Heart right ventricle (tissue), 16 donors: ENCODE measurements around the gene S100A11. TPM values are rescaled to one million over a fixed set of nuclear protein-coding genes. Genes with fewer than 3 reads are reported as not detected.
A peak's percentile ranks its signal among the peaks of the same experiment; 100 is the strongest.

Experiments
- ATAC-seq, 8 donors: fragments of 200-7000 bp; cut with Tn5 transposase; one replicate each; pipeline ENCODE4 v1.9.1; 2020; ENCODE audit warnings: mild to moderate bottlenecking in 8 of 8, moderate library complexity in 8 of 8, moderate number of reproducible peaks in 1 of 8
- DNase-seq, 2 donors: peaks; one replicate each; pipeline ENCODE4 v3.0.0-alpha.2; 2020
- H3K27ac ChIP-seq, 10 donors: fragments of 200-600 bp; sonication (generic) in 2 of 10; one replicate each; pipeline versions ENCODE4 v1.5.0 to v1.8.0; 2020 to 2022; ENCODE audit warnings: mild to moderate bottlenecking in 3 of 10
- H3K27me3 ChIP-seq, 7 donors: fragments of 200-600 bp; one replicate each; pipeline ENCODE4 v1.8.0; 2021 to 2022; ENCODE audit warnings: mild to moderate bottlenecking in 2 of 7
- H3K36me3 ChIP-seq, 9 donors: fragments of 200-600 bp; sonication (generic) in 1 of 9; one replicate each; pipeline versions ENCODE4 v1.5.0 to v1.8.0; 2020 to 2022; ENCODE audit warnings: mild to moderate bottlenecking in 2 of 9
- H3K4me1 ChIP-seq, 9 donors: fragments of 200-600 bp; sonication (generic) in 1 of 9; one replicate each; pipeline versions ENCODE4 v1.5.0 to v1.8.0; 2020 to 2022; ENCODE audit warnings: mild to moderate bottlenecking in 4 of 9
- H3K4me3 ChIP-seq, 10 donors: fragments of 200-600 bp; sonication (generic) in 2 of 10; one replicate each; pipeline versions ENCODE4 v1.5.0 to v1.8.0; 2020 to 2022; ENCODE audit warnings: mild to moderate bottlenecking in 7 of 10, moderate library complexity in 2 of 10
- H3K9me3 ChIP-seq, 11 donors: fragments of 200-600 bp in 10 of 11; sonication (generic) in 2 of 11; one replicate each; pipeline versions ENCODE4 v1.5.0 to v1.8.0; 2013 to 2022; ENCODE audit warnings: mild to moderate bottlenecking in 2 of 11, control low read depth in 1 of 11, moderate library complexity in 1 of 11
- WGBS, 2 donors: extraction: QIAGEN DNeasy Blood & Tissue Kit; methylation state at CpG; one replicate each; pipeline ENCODE4 v1.1.7; 2013; ENCODE audit warnings: inconsistent platforms in 1 of 2; 5-methylcytosine and 5-hydroxymethylcytosine counted together
- intact Hi-C, 10 donors: fragments of 100-400 bp; cut with DNase I; formaldehyde crosslinking; loops; one replicate each; pipeline versions ENCODE4 v1.11.1 to v1.14.2; 2022
- polyA plus RNA-seq, 2 donors: library from polyadenylated mRNA; stranded (reverse); fragments of 200-250 nt; gene quantifications; one replicate each; pipeline ENCODE4 v1.2.3, GENCODE V29; 2013
- total RNA-seq, 10 donors: library from RNA; stranded (reverse); fragmentation: NEBNext Ultra II Directional in 3 of 10; extraction: Animal tissue kit (Norgen Biotek cat#: 25700) in 3 of 10; gene quantifications; one replicate each; pipeline versions ENCODE4 v1.2.1 to v1.2.4, GENCODE V29; 2021 to 2023
- TF ChIP-seq, protein P1 (sequence below), 9 donors: fragments of 200-600 bp; sonication (generic) in 2 of 9; IDR thresholded peaks; one replicate each; pipeline versions ENCODE4 v1.5.0 to v1.8.0; 2021 to 2022; ENCODE audit warnings: antibody characterized with exemption in 9 of 9, mild to moderate bottlenecking in 5 of 9, moderate library complexity in 1 of 9
- donor health status: Arrhythmogenic right ventricular cardiomyopathy.
- donor health status: ischemic (EF 13 %, LVEDD 7.1; RV severe dilation, severe dysfunction).
- donor health status: healthy with polysubstance abuse.
- donor health status: DM: no; HTN: yes; CAD: no.
- donor health status: DM: no; HTN: no; CAD: no.
- donor health status: ischemic (EF 25% LVEDD 6.9; RV normal size, moderate dysfunction).
- donor health status: ischemic (EF 25% LVEDD 5.7; RV mildly dilated, moderate dysfunction).
- donor health status: healthy.
- donor health status: DM: yes; HTN: yes; CAD: no.
- donor health status: Ischemic cardiomyopathy.
- donor health status: ischemic (EF 35%, LVEDD 5.7; RV mildly dilated, moderate dysfunction).
- donor health status: nonischemic (EF 11% LVEDD 7.7; RV severe dilation, severe dysfunction).
- donor health status: DM: yes; HTN: yes; CAD: no.
- donor health status: PGD.
- donor health status: ischemic (EF 29% LVEDD 5.4; RV normal size, mild dysfunction).
- donor health status: nonischemic (EF 23%, LVEDD 6.1; RV moderate dilation, normal function).

The S100A11 gene
- total and polyA plus RNA-seq, 12 donors = 41.4 to 593 (median 56.7) TPM

GRCh38 chr1:151994956-151995355, 41.8 kb downstream of the S100A11 start:
- Histone ChIP-seq H3K9me3 (no peaks in the 10 kb centered on the region), H3K4me3 (no peak overlapping the region), H3K4me1 (peaks cover 10 to 47% (median 37%) of the 10 kb centered on the region in 9 donors), H3K27me3 (peaks cover 0 to 5% (median 0%) of the 10 kb centered on the region in 7 donors), H3K36me3 (no peaks in the 10 kb centered on the region), H3K27ac (peak overlapping the region in 5 of 10 donors; percentile 27 to 97 (median 96))
- peak in 1 of 8 donors; percentile 5 for ATAC-seq
- no peak for DNase-seq
- 64 to 67% methylated on average over 6 of the region's 6 CpGs for WGBS, 2 donors
- TF ChIP-seq, protein P1, sequence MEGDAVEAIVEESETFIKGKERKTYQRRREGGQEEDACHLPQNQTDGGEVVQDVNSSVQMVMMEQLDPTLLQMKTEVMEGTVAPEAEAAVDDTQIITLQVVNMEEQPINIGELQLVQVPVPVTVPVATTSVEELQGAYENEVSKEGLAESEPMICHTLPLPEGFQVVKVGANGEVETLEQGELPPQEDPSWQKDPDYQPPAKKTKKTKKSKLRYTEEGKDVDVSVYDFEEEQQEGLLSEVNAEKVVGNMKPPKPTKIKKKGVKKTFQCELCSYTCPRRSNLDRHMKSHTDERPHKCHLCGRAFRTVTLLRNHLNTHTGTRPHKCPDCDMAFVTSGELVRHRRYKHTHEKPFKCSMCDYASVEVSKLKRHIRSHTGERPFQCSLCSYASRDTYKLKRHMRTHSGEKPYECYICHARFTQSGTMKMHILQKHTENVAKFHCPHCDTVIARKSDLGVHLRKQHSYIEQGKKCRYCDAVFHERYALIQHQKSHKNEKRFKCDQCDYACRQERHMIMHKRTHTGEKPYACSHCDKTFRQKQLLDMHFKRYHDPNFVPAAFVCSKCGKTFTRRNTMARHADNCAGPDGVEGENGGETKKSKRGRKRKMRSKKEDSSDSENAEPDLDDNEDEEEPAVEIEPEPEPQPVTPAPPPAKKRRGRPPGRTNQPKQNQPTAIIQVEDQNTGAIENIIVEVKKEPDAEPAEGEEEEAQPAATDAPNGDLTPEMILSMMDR (IDR thresholded peaks at IDR 0.05) = no peak
- intact Hi-C loops = loop anchor here in 6 of 10 donors (1.0 to 5.0 kb wide), 5 partner anchors 26 to 63 kb away; no protein-coding TSS in a partner anchor

- ATAC-seq (peak; percentile 80 to 94 (median 86)), DNase-seq (peak; percentile 82 to 88)
- H3K27ac ChIP-seq = peak within 1 kb of the TSS; percentile 94 to 99 (median 96)
- intact Hi-C loops = loop anchor here in 5 of 10 donors (1.0 to 5.0 kb wide), 5 partner anchors 25 to 60 kb away; no protein-coding TSS in a partner anchor
- 1 to 2% methylated on average over 53 to 69 of the region's 69 CpGs for WGBS, 2 donors
- no peaks in the 10 kb centered on the region for H3K36me3 ChIP-seq
- peaks cover 19 to 57% (median 48%) of the 10 kb centered on the region in 9 donors for H3K4me1 ChIP-seq
- H3K4me3 ChIP-seq = peak within 1 kb of the TSS; percentile 73 to 97 (median 88)
- TF ChIP-seq, protein P1 (IDR thresholded peaks at IDR 0.05) = no peak
- no peaks in the 10 kb centered on the region for H3K9me3 ChIP-seq
- peaks cover 0 to 5% (median 0%) of the 10 kb centered on the region in 7 donors for H3K27me3 ChIP-seq
Measured at GRCh38 chr1:151993734-151994496, 42.9 kb downstream of the S100A11 start, which contains the start of gene S100A10. Gene S100A10, minus strand, starts transcription at chr1:151993859. Its CDS starts 7,629 bp downstream, at chr1:151986230.

GRCh38 chr1:151993084-151993733, 43.6 kb downstream of the S100A11 start:
- ATAC-seq (peak; percentile 4 to 43 (median 22)), DNase-seq (peak in 1 of 2 donors; percentile 50)
- Histone ChIP-seq H3K36me3 (no peaks in the 10 kb centered on the region), H3K9me3 (no peaks in the 10 kb centered on the region), H3K27me3 (peaks cover 0 to 5% (median 0%) of the 10 kb centered on the region in 7 donors), H3K4me3 (peak overlapping the region; percentile 73 to 97 (median 88)), H3K4me1 (peaks cover 21 to 64% (median 55%) of the 10 kb centered on the region in 9 donors), H3K27ac (peak overlapping the region; percentile 94 to 99 (median 96))
- intact Hi-C loops = loop anchor here in 3 of 10 donors (2.0 to 5.0 kb wide), 3 partner anchors 30 to 48 kb away; no protein-coding TSS in a partner anchor
- 1 to 3% methylated on average over 44 to 50 of the region's 50 CpGs for WGBS, 2 donors
- TF ChIP-seq, protein P1 (IDR thresholded peaks at IDR 0.05) = no peak
